GM12864 (cell line): ENCODE data around the gene LEFTY1.

Experiments
- DNase-seq: peaks from one replicate; pipeline ENCODE4 v3.0.0-alpha.2; 2011; ENCODE audit warnings: low read depth
- H3K4me3 ChIP-seq: 2 replicates; pipeline ENCODE4 v1.5.1; 2011; ENCODE audit warnings: mild to moderate bottlenecking, low read depth, low read length, control low read depth
- CTCF ChIP-seq: IDR thresholded peaks from 2 replicates; pipeline ENCODE4 v1.5.1; 2011; ENCODE audit warnings: low read depth, mild to moderate bottlenecking, moderate library complexity, low read length, control low read depth, inconsistent platforms; ENCODE audit errors: missing control alignments

The LEFTY1 gene

GRCh38 chr1:225907341-225907740 lies 18.4 kb upstream of the LEFTY1 start:
- DNase-seq, result no peak
- H3K4me3 ChIP-seq, result no peak overlapping the region
- no peak for TF ChIP-seq CTCF

GRCh38 chr1:225906467-225906866 lies 17.5 kb upstream of the LEFTY1 start:
- no peak for TF ChIP-seq CTCF
- no peak overlapping the region for H3K4me3 ChIP-seq
- no peak for DNase-seq

GRCh38 chr1:225903623-225904022 lies 14.7 kb upstream of the LEFTY1 start:
- no peak for DNase-seq
- no peak for TF ChIP-seq CTCF
- no peak overlapping the region for H3K4me3 ChIP-seq

- no peak for DNase-seq
- no peak for TF ChIP-seq CTCF
- no peak overlapping the region for H3K4me3 ChIP-seq
Observed at GRCh38 chr1:225899044-225899925, 10.3 kb upstream of the LEFTY1 start.

GRCh38 chr1:225897595-225898514 lies 8.9 kb upstream of the LEFTY1 start:
- no peak for TF ChIP-seq CTCF
- H3K4me3 ChIP-seq, result no peak overlapping the region
- DNase-seq, result no peak

GRCh38 chr1:225896937-225897549 lies 8.1 kb upstream of the LEFTY1 start:
- no peak overlapping the region for H3K4me3 ChIP-seq
- DNase-seq, result peak; percentile 76

More at GRCh38 chr1:225896937-225897549, 8.1 kb upstream of the LEFTY1 start:
- TF ChIP-seq CTCF, result no peak
